GM19240 (cell line): ENCODE results near the gene BACE2.
"Not testable (repeated sequence)": the region's sequence is repeated elsewhere in the genome, so short reads cannot be mapped to it uniquely, and the experiment has no call there.

Experiments used
- DNase-seq: peaks from one replicate; pipeline ENCODE4 v3.0.0; 2011; ENCODE audit warnings: low spot score; ENCODE audit not compliant: insufficient read length

BACE2 gene

DNA sequence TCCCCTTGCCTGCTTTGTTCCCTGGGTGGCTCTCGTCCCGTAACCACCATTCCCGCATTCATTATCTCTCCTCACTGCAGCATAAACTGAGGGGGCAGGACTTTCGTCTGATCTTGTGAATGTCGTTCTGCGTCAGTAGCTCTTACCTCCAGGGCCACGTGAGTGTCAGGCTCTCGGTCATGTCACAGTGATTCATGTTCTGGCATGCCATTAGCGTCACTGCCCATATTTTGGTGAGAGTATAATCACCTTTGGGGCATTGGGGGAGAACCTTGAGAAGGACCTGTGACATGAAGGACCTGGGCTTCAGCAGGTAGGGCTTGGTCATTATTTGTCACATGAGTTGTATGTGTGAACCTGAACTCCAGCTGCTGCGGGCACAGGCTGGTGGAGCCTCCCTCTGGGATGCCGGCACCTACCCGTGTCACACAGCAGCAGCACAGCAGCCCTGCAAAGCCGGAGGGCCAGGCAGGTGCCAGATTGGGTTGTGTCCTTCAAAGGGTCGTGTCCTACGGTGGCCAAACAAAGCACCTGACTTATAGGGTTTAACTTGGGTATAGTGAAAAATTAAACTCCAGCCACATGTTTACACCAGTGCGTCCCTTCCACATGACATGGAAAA, 68.5 kb downstream of the BACE2 start:
- no peak for DNase-seq

DNA sequence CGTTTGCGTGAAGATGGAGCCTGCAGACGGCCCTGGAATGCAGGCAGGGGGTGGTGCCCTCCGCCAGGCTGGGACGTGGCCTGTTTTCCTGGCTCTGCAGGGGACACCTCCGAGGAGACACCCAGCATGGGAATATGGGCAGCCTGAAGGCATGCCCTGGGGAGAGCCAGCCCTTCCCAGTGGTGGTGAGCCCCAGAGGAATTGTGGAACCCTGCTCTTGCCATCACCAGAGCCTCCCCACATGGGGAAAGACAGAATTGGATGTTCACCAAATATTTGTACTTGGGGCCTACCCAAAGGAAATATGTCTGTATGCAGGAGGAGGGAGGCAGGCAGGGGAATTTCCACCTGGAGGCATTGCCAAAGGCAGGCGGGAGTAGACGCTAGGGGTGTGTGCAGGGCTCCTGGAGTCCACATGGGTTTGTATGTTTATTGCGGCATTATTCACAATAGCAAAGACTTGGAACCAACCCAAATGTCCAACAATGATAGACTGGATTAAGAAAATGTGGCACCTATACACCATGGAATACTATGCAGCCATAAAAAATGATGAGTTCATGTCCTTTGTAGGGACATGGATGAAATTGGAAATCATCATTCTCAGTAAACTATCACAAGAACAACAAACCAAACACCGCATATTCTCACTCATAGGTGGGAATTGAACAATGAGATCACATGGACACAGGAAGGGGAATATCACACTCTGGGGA, 70.3 kb downstream of the BACE2 start:
- DNase-seq, result not testable (repeated sequence)

DNA sequence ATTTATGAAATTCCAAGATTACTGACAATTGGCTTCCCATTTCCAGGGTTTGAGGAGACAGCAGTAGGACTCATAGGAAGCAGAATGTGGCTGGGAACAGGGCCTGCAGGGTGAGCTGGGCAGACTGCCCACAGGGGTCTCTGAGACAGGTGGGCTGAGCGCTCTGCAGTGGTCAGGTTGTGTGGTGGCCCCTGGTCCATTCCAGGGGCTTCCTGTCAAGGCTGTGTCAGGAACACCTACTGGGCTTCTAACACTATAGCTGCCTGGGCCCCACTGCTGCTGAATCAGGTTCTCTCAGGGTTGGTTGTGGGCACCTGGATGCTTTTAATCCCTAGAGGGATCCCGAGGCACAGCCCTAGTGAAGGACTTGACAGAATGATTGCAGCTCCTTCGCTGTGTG, 72.1 kb downstream of the BACE2 start:
- DNase-seq, result no peak

DNA sequence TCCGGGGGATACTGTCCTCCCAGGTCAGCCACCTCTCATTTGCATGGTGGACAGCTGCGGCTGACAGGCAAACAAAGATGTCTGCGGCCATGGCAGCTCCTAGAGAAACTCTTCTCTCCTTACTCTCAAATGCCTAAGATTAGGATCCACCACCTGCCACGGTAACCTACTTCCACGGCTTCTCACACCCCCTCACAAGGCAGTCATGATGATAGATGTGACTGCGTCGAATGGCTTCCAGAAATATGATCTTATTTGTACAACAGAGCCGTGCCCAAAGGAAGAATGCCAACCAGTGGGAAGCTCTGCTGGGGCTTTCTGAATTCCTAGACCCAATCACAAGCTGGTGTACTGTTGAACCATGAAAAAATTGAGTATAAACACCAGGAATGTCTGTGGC, 73.4 kb downstream of the BACE2 start:
- DNase-seq, result no peak

DNA sequence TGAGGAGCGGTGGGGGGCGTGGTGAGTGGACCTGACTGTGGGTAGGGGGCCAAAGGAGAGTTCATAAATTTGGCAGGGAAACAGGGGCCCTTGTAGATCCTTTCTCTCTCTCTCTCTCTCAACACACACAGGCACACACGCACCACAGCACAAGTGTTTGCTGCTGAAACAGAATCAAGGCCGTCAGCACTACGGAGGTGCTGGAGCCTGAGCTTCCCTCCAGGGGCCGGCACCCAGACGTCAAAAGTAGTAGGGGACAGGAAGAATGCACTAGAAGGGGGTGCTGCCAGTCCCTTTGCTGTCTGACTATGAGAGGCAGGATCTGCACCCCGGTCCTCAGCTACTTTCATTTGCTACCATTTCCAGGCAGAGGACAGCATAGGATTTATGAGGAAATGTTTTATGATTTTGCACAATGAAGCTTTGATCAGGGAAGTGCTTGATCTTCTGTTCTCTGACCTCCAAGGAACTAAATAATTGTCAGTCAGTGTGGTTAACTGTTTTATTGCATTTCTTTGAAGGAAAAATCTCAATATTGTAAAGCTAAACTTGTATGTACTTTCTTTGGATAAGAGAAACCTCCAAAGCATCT, 74.4 kb downstream of the BACE2 start:
- DNase-seq, result no peak

DNA sequence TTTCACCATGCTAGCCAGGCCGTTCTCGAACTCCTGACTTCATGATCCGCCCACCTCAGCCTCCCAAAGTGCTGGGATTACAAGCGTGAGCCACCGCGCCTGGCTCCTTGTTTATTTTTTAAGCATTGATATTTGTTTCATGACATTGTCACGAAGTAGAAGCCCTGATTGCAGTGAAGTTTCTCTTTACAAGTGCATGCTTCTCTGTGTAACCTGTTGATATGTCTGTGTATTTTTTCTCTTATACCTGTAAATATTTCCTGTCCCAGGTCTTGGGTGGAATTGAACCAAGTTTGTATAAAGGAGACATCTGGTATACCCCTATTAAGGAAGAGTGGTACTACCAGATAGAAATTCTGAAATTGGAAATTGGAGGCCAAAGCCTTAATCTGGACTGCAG, 75.1 kb downstream of the BACE2 start:
- DNase-seq, result no peak

DNA sequence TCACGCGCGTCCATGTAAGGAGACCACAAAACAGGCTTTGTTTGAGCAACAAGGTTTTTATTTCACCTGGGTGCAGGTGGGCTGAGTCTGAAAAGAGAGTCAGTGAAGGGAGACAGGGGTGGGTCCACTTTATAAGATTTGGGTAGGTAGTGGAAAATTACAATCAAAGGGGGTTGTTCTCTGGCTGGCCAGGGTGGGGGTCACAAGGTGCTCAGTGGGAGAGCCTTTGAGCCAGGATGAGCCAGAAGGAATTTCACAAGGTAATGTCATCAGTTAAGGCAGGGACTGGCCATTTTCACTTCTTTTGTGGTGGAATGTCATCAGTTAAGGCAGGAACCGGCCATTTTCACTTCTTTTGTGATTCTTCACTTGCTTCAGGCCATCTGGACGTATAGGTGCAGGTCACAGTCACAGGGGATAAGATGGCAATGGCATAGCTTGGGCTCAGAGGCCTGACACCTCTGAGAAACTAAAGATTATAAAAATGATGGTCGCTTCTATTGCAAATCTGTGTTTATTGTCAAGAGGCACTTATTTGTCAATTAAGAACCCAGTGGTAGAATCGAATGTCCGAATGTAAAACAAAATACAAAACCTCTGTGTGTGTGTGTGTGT, 76.4 kb downstream of the BACE2 start:
- not testable (repeated sequence) for DNase-seq

DNA sequence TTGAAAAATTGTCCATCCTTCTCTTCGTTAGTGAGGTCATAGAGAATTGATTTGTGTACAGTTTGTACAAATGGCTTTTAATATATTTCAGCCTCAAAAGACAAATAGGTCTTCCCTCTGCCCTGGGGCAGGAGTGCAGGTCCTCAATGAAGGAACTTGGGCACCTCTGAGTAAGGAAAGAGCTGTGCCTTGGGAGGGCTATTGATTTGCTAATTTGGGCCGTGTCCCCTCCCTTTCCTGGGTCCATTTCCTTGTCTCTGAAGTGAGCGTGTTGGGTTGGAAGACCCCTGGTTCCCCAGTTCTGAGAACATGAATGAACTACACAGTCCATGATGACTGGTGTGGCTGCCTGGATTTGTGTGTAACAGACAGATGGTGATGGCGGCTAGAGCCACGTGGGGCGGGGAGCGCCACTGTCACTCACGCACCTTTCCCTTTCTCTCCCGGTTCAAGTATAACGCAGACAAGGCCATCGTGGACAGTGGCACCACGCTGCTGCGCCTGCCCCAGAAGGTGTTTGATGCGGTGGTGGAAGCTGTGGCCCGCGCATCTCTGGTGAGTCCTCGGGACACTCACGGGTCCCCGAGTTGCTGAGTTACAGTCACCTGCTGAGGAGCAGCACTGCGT, 77.7 kb downstream of the BACE2 start:
- no peak for DNase-seq

DNA sequence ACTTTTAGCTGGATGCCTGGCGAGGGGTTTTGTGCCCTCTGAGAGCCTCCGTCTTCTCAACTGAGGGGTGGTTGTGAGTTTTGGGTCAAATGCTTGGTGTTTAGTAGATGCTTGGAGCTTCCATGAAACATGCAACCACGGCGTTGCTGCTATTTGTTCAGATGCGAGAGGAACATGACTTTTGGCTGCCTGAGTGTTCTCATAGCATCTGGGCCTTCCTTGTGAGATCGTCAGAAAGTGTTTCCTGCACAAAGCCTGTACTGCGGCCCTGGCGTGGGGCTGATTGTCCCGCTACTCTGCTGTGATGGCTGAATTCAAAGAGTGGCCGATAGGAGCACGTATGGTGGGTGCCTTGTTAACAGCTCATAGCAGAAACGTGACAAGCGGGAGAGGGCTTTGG, 78.8 kb downstream of the BACE2 start:
- no peak for DNase-seq

DNA sequence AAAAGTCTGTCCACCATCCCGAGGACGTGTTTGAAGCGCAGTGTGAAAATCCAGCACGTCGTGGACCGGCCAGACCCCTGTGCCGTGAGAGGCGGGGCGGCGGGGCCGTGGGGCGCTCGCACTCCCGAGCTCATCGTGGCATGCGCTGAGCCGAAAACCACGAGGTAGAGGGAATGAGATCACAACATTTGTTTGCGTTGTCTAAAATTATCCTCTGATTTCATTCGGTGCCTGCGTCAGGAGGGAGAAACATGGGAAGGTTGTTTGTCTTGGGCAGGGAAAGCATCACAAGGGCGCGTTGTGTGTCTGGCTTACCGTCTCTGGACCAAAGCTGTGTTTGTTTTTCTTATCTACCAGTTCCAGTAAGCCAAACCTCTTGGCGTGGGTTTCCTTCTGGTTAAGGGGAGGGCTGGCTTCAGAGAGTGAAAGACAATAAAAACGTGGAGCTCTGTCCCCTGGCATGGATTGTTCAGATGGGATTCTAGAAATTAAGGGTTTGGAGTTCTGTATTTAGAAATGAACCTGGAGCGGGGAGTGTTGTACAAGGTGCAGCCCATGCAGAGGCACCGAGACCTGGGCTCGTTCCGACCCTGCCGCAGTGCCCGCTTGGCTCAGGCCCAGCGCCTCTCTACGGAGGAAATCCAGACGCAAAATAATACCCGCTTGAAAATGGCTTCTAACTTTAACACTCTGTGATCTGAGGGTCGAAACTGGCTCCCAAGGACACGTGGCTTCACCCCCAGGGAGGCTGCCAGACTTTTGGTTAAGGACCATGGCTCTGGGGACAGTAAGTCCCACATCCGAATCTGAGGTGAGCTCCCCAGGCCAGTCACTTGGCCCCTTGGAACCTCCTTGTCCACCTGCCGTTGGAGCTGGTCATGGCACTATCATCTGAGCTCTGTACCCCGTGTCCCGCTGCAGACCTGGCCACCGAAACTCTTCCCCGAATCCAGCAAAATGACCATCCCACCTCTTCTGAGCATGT, 79.9 kb downstream of the BACE2 start:
- DNase-seq, result no peak

DNA sequence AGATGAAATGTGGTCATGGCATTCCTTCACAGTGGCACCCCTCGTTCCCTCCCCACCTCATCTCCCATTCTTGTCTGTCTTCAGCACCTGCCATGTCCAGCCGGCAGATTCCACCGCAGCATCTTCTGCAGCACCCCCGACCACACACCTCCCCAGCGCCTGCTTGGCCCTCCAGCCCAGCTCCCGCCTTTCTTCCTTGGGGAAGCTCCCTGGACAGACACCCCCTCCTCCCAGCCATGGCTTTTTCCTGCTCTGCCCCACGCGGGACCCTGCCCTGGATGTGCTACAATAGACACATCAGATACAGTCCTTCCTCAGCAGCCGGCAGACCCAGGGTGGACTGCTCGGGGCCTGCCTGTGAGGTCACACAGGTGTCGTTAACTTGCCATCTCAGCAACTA, 81.5 kb downstream of the BACE2 start:
- no peak for DNase-seq

DNA sequence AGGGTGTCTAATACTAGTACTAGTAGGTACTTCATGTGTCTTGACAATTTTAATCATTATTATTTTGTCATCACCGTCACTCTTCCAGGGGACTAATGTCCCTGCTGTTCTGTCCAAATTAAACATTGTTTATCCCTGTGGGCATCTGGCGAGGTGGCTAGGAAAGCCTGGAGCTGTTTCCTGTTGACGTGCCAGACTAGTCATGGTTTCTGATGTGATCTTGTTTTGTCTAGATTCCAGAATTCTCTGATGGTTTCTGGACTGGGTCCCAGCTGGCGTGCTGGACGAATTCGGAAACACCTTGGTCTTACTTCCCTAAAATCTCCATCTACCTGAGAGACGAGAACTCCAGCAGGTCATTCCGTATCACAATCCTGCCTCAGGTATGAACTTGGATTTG, 82.6 kb downstream of the BACE2 start:
- no peak for DNase-seq

DNA sequence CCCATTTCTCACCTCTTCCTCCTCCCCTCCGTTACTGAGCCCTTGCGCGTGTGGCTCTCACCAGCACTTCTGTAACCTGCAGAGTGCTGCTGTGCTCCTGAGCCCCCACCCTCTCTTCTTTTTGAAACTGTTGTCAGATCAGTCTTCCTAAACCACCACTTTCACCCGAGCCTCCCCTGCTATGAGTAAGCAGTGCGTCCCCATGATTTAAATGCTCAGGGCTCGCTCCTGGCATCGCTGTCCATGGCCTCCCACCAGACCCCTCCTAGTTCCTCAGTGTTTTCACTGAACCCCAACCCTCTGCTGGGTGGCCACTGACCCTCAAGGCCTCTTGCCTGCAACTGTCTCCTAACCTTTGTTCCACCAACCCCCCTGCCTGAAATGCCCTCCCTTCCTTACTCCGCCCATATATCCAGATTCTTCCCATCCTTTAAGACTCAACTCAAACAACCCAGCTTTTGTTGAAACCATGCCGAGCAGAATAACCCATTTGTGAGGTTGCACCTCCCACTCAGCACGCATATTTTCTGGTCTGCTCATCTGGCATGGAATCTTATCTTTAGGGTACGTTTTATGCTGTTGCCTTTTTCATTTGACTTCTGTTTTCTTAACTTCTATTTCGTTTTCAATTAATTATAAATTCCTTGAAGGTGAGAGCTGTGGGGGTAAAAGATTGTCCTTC, 84.1 kb downstream of the BACE2 start:
- no peak for DNase-seq

DNA sequence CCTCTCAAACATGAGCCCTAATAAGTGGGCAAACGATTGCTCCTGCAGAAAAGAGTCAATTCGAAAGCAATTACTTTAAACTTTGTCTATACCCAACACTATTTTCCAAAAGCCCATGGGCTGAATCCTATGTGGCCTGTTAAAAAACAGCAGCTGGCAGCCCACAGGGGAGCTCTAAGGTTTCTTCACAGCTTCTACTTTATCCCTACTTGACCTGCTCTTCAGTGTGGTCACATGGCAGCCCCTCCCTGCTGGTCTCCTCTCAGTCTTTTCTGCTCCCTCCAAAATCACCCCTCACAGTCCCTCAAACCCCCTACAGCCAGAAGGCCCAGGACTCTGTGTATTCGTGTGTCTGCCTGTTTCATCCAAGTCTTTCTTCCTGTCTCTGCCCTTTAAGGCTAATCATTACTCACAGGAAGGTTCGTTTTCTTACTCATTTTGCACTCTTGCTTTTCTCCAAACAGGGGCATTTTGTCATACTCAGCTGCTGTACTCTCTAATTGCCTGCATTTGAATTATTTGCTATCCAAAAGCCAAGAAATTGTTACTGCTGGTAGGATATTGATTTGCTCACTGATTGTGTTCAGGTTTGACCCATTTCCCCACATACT, 86.2 kb downstream of the BACE2 start:
- no peak for DNase-seq

DNA sequence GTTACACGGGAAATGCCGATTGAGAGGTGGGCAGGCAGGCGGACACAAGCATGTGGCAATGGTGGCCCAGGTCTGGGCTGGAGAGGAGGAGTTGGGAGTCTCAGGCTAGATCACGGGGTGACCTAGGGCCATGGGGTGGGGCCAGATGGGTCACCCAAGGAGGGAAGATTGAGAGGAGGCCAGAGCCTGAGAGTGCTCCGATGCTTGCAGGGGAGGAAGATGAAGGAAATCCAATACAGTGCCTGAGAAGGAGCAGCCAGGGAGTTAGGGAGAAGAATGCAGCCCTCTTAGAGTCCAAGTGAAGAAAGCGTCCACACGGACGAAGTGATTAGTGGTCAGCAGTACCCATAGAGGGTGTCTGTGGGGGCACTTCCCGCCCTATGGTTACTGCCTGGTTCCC, 87.2 kb downstream of the BACE2 start:
- no peak for DNase-seq

DNA sequence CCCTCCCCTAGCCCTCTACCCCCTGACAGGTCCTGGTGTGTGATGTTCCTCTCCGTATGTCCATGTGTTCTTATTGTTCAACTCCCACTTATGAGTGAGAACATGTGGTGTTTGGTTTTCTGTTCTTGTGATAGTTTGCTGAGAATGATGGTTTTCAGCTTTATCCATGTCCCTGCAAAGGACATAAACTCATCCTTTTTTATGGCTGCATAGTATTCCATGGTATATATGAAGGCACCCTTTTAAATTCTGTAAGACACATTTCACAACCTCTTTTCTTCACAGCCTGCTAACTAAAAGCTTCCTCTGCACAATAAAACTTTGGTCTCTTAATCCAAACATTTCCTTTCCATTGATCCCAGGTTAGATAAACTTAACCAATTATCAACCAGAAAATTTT, 88.3 kb downstream of the BACE2 start:
- DNase-seq, result not testable (repeated sequence)

DNA sequence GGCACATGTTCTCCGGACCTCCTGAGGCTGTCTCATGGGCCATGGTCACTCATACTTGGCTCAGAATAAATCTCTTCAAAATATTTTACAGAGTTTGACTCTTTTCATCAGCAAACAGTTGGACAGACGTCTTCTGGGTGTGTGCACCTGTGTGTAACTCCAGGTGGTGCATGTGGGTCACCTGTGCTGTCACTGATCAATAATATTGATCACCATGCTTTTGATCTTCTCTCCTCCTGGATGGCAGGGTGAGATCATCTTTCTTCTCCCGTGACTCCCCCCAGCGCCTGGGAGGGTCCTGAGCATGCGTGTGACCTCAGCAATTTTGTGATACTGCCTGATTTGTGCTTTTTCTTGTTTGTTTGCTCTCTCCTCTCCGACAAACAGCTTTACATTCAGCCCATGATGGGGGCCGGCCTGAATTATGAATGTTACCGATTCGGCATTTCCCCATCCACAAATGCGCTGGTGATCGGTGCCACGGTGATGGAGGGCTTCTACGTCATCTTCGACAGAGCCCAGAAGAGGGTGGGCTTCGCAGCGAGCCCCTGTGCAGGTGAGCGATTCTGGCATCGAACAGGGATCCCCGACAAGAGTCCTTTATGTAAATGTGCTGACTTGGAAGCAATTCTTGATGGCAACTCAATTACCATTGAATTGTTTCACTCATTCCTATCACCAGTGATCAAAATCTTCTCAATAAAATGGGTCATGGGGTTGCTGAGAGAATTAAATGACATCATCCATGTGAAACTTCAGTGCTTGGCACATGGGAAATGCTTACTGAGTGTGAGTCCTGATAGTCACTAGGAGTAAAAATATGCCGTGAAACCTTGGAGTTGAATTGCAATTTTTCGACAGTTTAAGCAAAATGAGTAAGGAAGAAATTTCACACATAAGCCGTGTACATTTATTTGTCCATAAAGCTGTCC, 89.1 kb downstream of the BACE2 start:
- no peak for DNase-seq

DNA sequence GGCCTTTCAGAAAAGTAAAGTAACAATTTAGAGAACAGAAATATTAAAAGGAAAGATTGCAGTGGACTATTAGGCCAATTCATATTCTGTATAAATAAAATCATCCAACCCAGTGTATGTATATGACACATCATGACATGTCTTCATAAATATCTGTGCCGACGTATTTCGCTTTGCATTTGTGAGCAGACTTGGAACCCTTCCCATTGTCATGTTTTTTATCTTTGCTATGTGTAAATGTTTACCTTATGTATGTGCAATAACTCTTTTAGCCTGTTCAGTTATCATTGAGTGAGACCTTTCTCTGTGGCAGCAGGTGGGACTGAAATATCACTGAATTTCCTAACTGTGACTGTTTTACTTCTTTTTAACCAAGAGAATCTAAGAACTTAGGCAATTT, 90.7 kb downstream of the BACE2 start:
- no peak for DNase-seq

DNA sequence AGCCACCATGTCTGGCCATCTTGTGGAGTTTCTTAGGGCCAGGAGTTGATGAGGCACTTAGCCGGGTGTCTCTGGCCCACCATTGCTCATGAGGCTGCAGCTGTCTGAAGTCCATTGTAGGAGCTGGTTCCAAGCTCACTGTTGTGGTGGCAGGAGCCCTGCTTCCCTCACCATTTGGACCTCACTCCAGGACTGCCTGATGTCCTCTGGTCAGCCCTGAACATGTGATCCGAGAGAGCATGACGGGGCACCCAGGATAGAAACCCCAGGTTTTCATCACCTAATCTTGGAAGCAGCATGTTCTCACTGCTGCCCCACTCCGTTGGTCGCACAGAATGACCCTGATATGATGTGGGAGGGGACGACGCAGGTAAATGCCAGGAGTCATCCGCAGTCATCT, 92.5 kb downstream of the BACE2 start:
- no peak for DNase-seq
